ENCODE measurements around the gene PLD4.

Gene PLD4

DNA sequence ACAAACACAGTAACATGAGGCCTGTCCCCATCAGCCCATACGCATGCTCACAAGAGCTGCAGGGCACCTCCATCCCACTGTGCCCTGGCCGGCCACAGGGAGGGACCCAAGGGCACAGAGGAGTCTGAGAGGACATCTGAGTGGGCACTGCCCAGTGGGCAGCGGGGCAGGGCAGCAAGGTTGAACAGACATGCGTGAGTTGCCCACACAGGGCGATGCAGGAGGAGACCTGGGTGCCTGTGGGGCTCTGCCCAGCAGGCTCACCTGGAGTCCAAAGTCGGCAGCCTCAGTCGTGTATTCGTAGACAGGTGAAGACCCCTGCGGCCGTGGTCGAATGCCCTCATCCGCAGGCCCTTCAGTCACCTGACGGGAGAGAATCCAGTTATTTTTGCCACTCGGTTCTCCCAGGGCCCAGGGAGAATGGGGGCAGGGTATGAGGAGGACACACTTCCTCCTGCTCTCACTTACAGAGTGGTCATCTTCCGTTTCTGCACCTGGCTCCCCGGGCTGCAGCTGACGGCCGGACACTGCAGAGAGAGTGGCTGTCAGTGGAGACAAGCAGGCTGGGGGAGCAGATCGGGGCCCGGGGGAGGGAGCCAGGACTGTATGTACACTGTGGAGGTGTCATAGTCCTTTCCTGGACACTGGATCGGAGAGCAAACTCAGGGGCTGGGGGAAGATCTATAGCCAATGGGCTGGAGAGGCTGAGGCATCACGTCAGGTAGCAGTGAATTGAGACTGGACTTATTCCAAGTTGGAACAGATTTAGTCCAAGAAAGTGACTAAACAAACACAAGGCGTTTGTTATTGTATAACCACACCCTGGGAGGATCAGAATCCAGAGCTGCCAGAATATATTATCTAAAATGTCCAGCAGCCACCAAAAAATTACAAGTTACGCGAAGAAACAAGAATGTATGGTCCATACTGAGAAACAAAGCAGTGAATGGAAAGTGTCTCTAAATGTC lies 32.8 kb downstream of the PLD4 start:
- H3K79me2 ChIP-seq (ENCODE audit: control insufficient read depth, insufficient read depth, low read length, poor library complexity) = no peaks in the 10 kb centered on the region
- no peak overlapping the region for H4K8ac ChIP-seq (ENCODE audit: low read depth, low read length)
- no peak overlapping the region for H3K4me3 ChIP-seq (ENCODE audit: low read depth, low read length)
- H3K18ac ChIP-seq (ENCODE audit: low read length) = no peak overlapping the region
- H2BK5ac ChIP-seq (ENCODE audit: low read depth, low read length, poor library complexity) = no peak overlapping the region
- no peak overlapping the region for H2BK120ac ChIP-seq (ENCODE audit: insufficient read depth, low read length, poor library complexity)
- no peak overlapping the region for H3K14ac ChIP-seq (ENCODE audit: low read length)
- no peaks in the 10 kb centered on the region for H3K36me3 ChIP-seq (ENCODE audit: control insufficient read depth in 1 of 2, insufficient read depth in 2 of 2, low read length in 2 of 2)
- no peak overlapping the region for H4K12ac ChIP-seq (ENCODE audit: low read depth, low read length)
- H3K27me3 ChIP-seq (ENCODE audit: insufficient read depth, low read length) = no peaks in the 10 kb centered on the region
- no peak overlapping the region for H3K9ac ChIP-seq (ENCODE audit: low read length)
- no peaks in the 10 kb centered on the region for H3K79me1 ChIP-seq (ENCODE audit: low read length)
- no peak overlapping the region for H3K4ac ChIP-seq (ENCODE audit: low read depth, low read length)
- no peak for DNase-seq
- WGBS (ENCODE audit: extremely low coverage, insufficient coverage, insufficient read length) = no CpG with 5 or more reads among the region's 25 CpGs
- peaks cover 2% of the 10 kb centered on the region for H3K9me3 ChIP-seq (ENCODE audit: insufficient read depth, low read depth, low read length)
- no peak overlapping the region for H2AK5ac ChIP-seq (ENCODE audit: low read length)
- no peaks in the 10 kb centered on the region for H3K4me1 ChIP-seq (ENCODE audit: control insufficient read depth in 1 of 2, insufficient read depth in 2 of 2, low read length in 2 of 2)
- no peak overlapping the region for H3K27ac ChIP-seq (ENCODE audit: low read depth, low read length)
- no peak overlapping the region for H2BK12ac ChIP-seq (ENCODE audit: low read length)
- no peak overlapping the region for H4K91ac ChIP-seq (ENCODE audit: low read depth, low read length)
- no peak overlapping the region for H2AFZ ChIP-seq (ENCODE audit: insufficient read depth, low read length, poor library complexity)
- no peak overlapping the region for H3K4me2 ChIP-seq (ENCODE audit: low read length)
- no peak overlapping the region for H3K23ac ChIP-seq (ENCODE audit: low read length)

GRCh38 chr14:104964546-104964945 lies 39.9 kb downstream of the PLD4 start:
- no peak overlapping the region for H3K14ac ChIP-seq (ENCODE audit: low read length)
- H3K79me1 ChIP-seq (ENCODE audit: low read length) = no peaks in the 10 kb centered on the region
- H3K27me3 ChIP-seq (ENCODE audit: insufficient read depth, low read length) = no peaks in the 10 kb centered on the region
- H2BK5ac ChIP-seq (ENCODE audit: low read depth, low read length, poor library complexity) = no peak overlapping the region
- H3K23ac ChIP-seq (ENCODE audit: low read length) = no peak overlapping the region
- no peak for DNase-seq
- no peak overlapping the region for H3K27ac ChIP-seq (ENCODE audit: low read depth, low read length)
- no peak overlapping the region for H2AFZ ChIP-seq (ENCODE audit: insufficient read depth, low read length, poor library complexity)
- H2BK12ac ChIP-seq (ENCODE audit: low read length) = no peak overlapping the region
- no peak overlapping the region for H3K9ac ChIP-seq (ENCODE audit: low read length)
- peaks cover 2% of the 10 kb centered on the region for H3K9me3 ChIP-seq (ENCODE audit: insufficient read depth, low read depth, low read length)
- no peaks in the 10 kb centered on the region for H3K36me3 ChIP-seq (ENCODE audit: control insufficient read depth in 1 of 2, insufficient read depth in 2 of 2, low read length in 2 of 2)
- no peak overlapping the region for H2AK5ac ChIP-seq (ENCODE audit: low read length)
- no CpG with 5 or more reads among the region's 7 CpGs for WGBS (ENCODE audit: extremely low coverage, insufficient coverage, insufficient read length)
- no peaks in the 10 kb centered on the region for H3K79me2 ChIP-seq (ENCODE audit: control insufficient read depth, insufficient read depth, low read length, poor library complexity)
- peaks cover 11 to 18% of the 10 kb centered on the region in 2 experiments for H3K4me1 ChIP-seq (ENCODE audit: control insufficient read depth in 1 of 2, insufficient read depth in 2 of 2, low read length in 2 of 2)
- H2BK120ac ChIP-seq (ENCODE audit: insufficient read depth, low read length, poor library complexity) = no peak overlapping the region
- no peak overlapping the region for H3K4me2 ChIP-seq (ENCODE audit: low read length)
- no peak overlapping the region for H4K12ac ChIP-seq (ENCODE audit: low read depth, low read length)
- no peak overlapping the region for H3K18ac ChIP-seq (ENCODE audit: low read length)
- no peak overlapping the region for H3K4ac ChIP-seq (ENCODE audit: low read depth, low read length)
- H3K4me3 ChIP-seq (ENCODE audit: low read depth, low read length) = no peak overlapping the region
- H4K91ac ChIP-seq (ENCODE audit: low read depth, low read length) = no peak overlapping the region
- no peak overlapping the region for H4K8ac ChIP-seq (ENCODE audit: low read depth, low read length)

DNA sequence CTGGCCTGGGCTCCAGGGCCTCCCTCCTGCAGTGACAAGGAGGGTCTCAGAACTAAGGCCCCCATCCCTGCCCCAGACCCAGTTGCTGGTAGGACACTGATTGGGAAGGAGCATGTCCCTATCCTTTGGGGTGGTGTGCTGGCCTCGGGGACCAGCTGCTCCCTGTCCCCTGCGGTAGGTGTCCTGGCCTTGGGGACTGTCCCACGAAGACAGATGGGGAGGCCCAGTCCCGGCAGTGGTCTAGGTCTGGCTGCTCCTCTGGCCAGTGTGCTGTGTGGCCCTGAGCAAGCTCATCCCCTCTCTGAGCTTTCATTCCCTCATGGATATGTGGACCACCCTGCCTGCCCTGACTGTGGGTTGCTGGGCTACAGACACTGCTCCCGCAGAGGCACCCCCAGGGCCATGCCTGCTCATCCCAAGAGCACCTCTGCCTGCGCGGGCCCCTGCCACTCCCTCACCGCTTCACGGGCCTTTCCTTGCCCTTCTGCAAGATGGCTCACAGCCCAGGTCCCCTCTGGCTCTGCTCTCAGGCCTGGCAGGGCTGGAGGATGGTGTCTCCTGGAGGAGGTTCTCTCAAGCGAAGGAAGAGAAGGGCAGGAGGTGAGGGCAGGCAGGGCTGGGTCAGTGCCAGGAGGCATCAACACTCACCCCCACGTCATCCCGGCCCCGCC lies 41.0 kb downstream of the PLD4 start:
- Histone ChIP-seq H3K18ac (ENCODE audit: low read length) (no peak overlapping the region), H2BK5ac (ENCODE audit: low read depth, low read length, poor library complexity) (no peak overlapping the region), H3K23ac (ENCODE audit: low read length) (no peak overlapping the region), H4K12ac (ENCODE audit: low read depth, low read length) (no peak overlapping the region), H3K4ac (ENCODE audit: low read depth, low read length) (no peak overlapping the region), H2AFZ (ENCODE audit: insufficient read depth, low read length, poor library complexity) (no peak overlapping the region), H2AK5ac (ENCODE audit: low read length) (no peak overlapping the region), H3K27me3 (ENCODE audit: insufficient read depth, low read length) (no peaks in the 10 kb centered on the region), H3K79me2 (ENCODE audit: control insufficient read depth, insufficient read depth, low read length, poor library complexity) (no peaks in the 10 kb centered on the region), H2BK120ac (ENCODE audit: insufficient read depth, low read length, poor library complexity) (no peak overlapping the region), H2BK12ac (ENCODE audit: low read length) (no peak overlapping the region), H3K4me1 (ENCODE audit: control insufficient read depth in 1 of 2, insufficient read depth in 2 of 2, low read length in 2 of 2) (peaks cover 17 to 24% of the 10 kb centered on the region in 2 experiments), H3K4me3 (ENCODE audit: low read depth, low read length) (no peak overlapping the region), H4K8ac (ENCODE audit: low read depth, low read length) (no peak overlapping the region), H3K4me2 (ENCODE audit: low read length) (no peak overlapping the region), H4K91ac (ENCODE audit: low read depth, low read length) (no peak overlapping the region), H3K14ac (ENCODE audit: low read length) (no peak overlapping the region), H3K9me3 (ENCODE audit: insufficient read depth, low read depth, low read length) (peaks cover 2% of the 10 kb centered on the region), H3K79me1 (ENCODE audit: low read length) (no peaks in the 10 kb centered on the region), H3K36me3 (ENCODE audit: control insufficient read depth in 1 of 2, insufficient read depth in 2 of 2, low read length in 2 of 2) (no peaks in the 10 kb centered on the region), H3K27ac (ENCODE audit: low read depth, low read length) (no peak overlapping the region), H3K9ac (ENCODE audit: low read length) (no peak overlapping the region)
- no CpG with 5 or more reads among the region's 13 CpGs for WGBS (ENCODE audit: extremely low coverage, insufficient coverage, insufficient read length)
- DNase-seq = no peak

DNA sequence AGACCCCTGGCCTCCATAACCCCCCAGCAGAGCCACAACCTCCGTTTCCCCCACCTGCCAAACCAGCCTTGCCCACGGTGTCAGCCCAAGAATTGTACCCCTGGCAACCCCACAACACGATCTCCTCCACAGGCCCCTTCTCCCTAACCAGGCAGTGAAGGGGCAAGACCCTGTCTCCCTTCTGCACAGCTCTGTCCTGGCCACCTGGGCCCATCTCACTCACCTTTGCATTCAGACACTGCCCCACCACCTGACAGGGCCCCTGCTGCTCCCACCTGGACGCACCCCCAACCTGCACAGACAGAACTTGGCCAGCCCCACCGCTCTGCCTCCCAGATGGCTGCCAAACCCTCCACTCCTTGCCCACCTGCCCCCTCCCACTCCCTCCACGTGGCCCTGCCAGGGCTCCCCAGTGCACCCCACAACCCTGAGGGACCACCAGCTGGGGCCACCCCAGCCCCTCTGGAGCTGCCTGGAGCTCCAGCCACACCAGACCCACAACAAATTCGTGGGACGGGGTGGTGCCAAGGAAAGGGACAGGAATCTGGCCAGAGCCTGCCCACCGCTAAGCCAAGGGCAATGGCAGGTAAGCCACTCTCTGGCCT lies 41.7 kb downstream of the PLD4 start:
- no CpG with 5 or more reads among the region's 9 CpGs for WGBS (ENCODE audit: extremely low coverage, insufficient coverage, insufficient read length)
- Histone ChIP-seq H3K9ac (ENCODE audit: low read length) (no peak overlapping the region), H2AK5ac (ENCODE audit: low read length) (no peak overlapping the region), H3K4ac (ENCODE audit: low read depth, low read length) (no peak overlapping the region), H3K27me3 (ENCODE audit: insufficient read depth, low read length) (no peaks in the 10 kb centered on the region), H3K14ac (ENCODE audit: low read length) (no peak overlapping the region), H3K79me1 (ENCODE audit: low read length) (no peaks in the 10 kb centered on the region), H3K9me3 (ENCODE audit: insufficient read depth, low read depth, low read length) (peaks cover 2% of the 10 kb centered on the region), H4K12ac (ENCODE audit: low read depth, low read length) (no peak overlapping the region), H2BK12ac (ENCODE audit: low read length) (no peak overlapping the region), H2AFZ (ENCODE audit: insufficient read depth, low read length, poor library complexity) (no peak overlapping the region), H3K4me2 (ENCODE audit: low read length) (no peak overlapping the region), H2BK5ac (ENCODE audit: low read depth, low read length, poor library complexity) (no peak overlapping the region), H3K36me3 (ENCODE audit: control insufficient read depth in 1 of 2, insufficient read depth in 2 of 2, low read length in 2 of 2) (no peaks in the 10 kb centered on the region), H4K8ac (ENCODE audit: low read depth, low read length) (no peak overlapping the region), H4K91ac (ENCODE audit: low read depth, low read length) (no peak overlapping the region), H3K27ac (ENCODE audit: low read depth, low read length) (no peak overlapping the region), H3K79me2 (ENCODE audit: control insufficient read depth, insufficient read depth, low read length, poor library complexity) (no peaks in the 10 kb centered on the region), H3K18ac (ENCODE audit: low read length) (no peak overlapping the region), H3K4me1 (ENCODE audit: control insufficient read depth in 1 of 2, insufficient read depth in 2 of 2, low read length in 2 of 2) (peaks cover 19 to 28% of the 10 kb centered on the region in 2 experiments), H2BK120ac (ENCODE audit: insufficient read depth, low read length, poor library complexity) (no peak overlapping the region), H3K4me3 (ENCODE audit: low read depth, low read length) (no peak overlapping the region), H3K23ac (ENCODE audit: low read length) (no peak overlapping the region)
- DNase-seq = no peak
